ENCODE data around the gene REV1. TPM values are rescaled to one million over a fixed set of nuclear protein-coding genes. Genes with fewer than 3 reads are reported as not detected.
A peak's percentile ranks its signal among the peaks of the same experiment; 100 is the strongest.

The REV1 gene
- total and polyA plus RNA-seq, 2 donors = 23.9 to 27.1 TPM

DNA sequence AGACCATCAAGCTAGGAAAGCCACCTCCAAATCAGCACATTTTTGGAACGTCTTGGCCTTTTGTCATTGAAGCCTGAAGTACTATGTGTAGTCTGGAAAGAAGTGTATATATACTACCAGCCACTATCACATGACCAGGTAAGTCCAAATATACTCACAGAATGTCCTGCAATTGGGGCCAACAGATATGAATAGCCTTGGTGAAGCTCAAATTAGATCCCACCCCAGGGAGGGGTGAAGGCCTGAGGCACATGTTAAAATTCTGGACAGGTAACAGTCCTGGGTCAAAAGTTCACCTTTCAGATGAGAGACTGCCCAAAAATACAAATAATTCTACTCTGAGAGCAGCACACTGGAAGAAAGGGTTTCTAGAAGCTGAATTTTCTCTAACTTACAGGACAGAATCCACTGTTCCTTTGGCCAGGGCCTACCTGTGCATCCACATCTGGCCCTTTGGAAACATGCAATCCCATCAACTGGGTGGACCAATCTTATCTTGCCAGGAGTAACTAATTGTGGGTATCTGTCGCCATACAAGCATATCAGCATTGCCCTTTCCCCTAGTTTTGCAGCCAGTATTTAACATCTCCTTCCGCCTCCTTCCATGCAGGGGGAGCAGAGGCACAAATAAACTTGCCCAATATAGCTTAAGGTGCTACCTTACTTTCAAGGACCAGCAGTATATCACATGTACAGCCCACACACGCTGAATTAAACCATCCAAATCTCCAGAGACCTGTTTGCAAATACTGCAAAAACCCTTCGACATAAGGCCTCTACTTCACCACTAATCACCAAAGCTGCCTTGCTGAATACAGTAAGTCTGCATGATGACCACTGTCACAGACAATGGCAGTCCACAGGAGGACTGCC lies 84.8 kb downstream of the REV1 start:
- peaks cover 48 to 72% of the 10 kb centered on the region in 2 donors for H3K36me3 ChIP-seq (ENCODE audit: control insufficient read depth in 2 of 2, insufficient read depth in 2 of 2, low read length in 1 of 2)
- H3K27ac ChIP-seq (ENCODE audit: low read depth in 1 of 2, low read length in 1 of 2) = peak overlapping the region in 1 of 2 donors; percentile 31
- DNase-seq (ENCODE audit: low read depth in 6 of 9, low spot score in 9 of 9) = no peak

GRCh38 chr2:99404039-99404796 lies 85.6 kb downstream of the REV1 start:
- no peak for DNase-seq (ENCODE audit: low read depth in 6 of 9, low spot score in 9 of 9)
- Histone ChIP-seq H3K4me1 (ENCODE audit: control insufficient read depth in 2 of 2, insufficient read depth in 2 of 2, low read length in 2 of 2) (peaks cover 0 to 3% of the 10 kb centered on the region in 2 donors), H3K4me3 (ENCODE audit: low read length in 2 of 2) (no peak overlapping the region), H3K36me3 (ENCODE audit: control insufficient read depth in 2 of 2, insufficient read depth in 2 of 2, low read length in 1 of 2) (peaks cover 47 to 76% of the 10 kb centered on the region in 2 donors), H3K27ac (ENCODE audit: low read depth in 1 of 2, low read length in 1 of 2) (peak overlapping the region in 1 of 2 donors; percentile 31), H3K27me3 (ENCODE audit: control insufficient read depth in 2 of 2, insufficient read depth in 1 of 2, low read length in 1 of 2) (no peaks in the 10 kb centered on the region), H3K9me3 (ENCODE audit: control insufficient read depth in 2 of 2, insufficient read depth in 1 of 2, low read length in 1 of 2) (no peaks in the 10 kb centered on the region)
- WGBS = 97% methylated on average over 8 of the region's 8 CpGs

More for the DNA sequence above, 84.8 kb downstream of the REV1 start:
- H3K27me3 ChIP-seq (ENCODE audit: control insufficient read depth in 2 of 2, insufficient read depth in 1 of 2, low read length in 1 of 2) = no peaks in the 10 kb centered on the region
- 97% methylated on average over 5 of the region's 5 CpGs for WGBS
- peaks cover 0 to 3% of the 10 kb centered on the region in 2 donors for H3K4me1 ChIP-seq (ENCODE audit: control insufficient read depth in 2 of 2, insufficient read depth in 2 of 2, low read length in 2 of 2)
- no peak overlapping the region for H3K4me3 ChIP-seq (ENCODE audit: low read length in 2 of 2)
- no peaks in the 10 kb centered on the region for H3K9me3 ChIP-seq (ENCODE audit: control insufficient read depth in 2 of 2, insufficient read depth in 1 of 2, low read length in 1 of 2)

- H3K4me3 ChIP-seq (ENCODE audit: low read length in 2 of 2) = no peak overlapping the region
- no peaks in the 10 kb centered on the region for H3K9me3 ChIP-seq (ENCODE audit: control insufficient read depth in 2 of 2, insufficient read depth in 1 of 2, low read length in 1 of 2)
- H3K36me3 ChIP-seq (ENCODE audit: control insufficient read depth in 2 of 2, insufficient read depth in 2 of 2, low read length in 1 of 2) = peaks cover 54 to 82% of the 10 kb centered on the region in 2 donors
- H3K27me3 ChIP-seq (ENCODE audit: control insufficient read depth in 2 of 2, insufficient read depth in 1 of 2, low read length in 1 of 2) = no peaks in the 10 kb centered on the region
- DNase-seq (ENCODE audit: low read depth in 6 of 9, low spot score in 9 of 9) = peak in 2 of 9 donors; percentile 12 to 13
- WGBS = 68% methylated on average over 4 of the region's 4 CpGs
- peaks cover 0 to 3% of the 10 kb centered on the region in 2 donors for H3K4me1 ChIP-seq (ENCODE audit: control insufficient read depth in 2 of 2, insufficient read depth in 2 of 2, low read length in 2 of 2)
- H3K27ac ChIP-seq (ENCODE audit: low read depth in 1 of 2, low read length in 1 of 2) = no peak overlapping the region
These were observed 86.3 kb downstream of the REV1 start for GRCh38 chr2:99403524-99403923.

DNA sequence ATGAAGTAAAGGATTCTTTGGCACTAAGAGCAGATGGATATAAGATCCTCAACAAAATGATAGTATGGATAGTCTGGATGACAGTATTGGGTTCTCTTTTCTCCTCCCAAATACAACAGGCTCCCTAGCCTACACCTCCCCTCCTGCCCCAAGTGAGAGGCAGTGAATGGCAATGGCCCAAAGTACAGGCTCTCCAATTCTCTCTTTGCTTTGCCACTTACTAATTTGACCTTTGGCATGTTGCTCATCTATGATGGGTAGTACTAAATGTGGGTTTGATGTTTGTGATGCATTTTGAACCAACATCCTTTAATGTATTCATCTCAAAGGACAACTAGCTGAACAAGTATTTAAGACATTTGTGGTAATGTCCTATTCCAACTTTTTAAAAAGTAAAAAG lies 86.7 kb downstream of the REV1 start:
- Histone ChIP-seq H3K36me3 (ENCODE audit: control insufficient read depth in 2 of 2, insufficient read depth in 2 of 2, low read length in 1 of 2) (peaks cover 59 to 86% of the 10 kb centered on the region in 2 donors), H3K4me1 (ENCODE audit: control insufficient read depth in 2 of 2, insufficient read depth in 2 of 2, low read length in 2 of 2) (peaks cover 0 to 3% of the 10 kb centered on the region in 2 donors), H3K27me3 (ENCODE audit: control insufficient read depth in 2 of 2, insufficient read depth in 1 of 2, low read length in 1 of 2) (no peaks in the 10 kb centered on the region), H3K9me3 (ENCODE audit: control insufficient read depth in 2 of 2, insufficient read depth in 1 of 2, low read length in 1 of 2) (no peaks in the 10 kb centered on the region), H3K4me3 (ENCODE audit: low read length in 2 of 2) (no peak overlapping the region), H3K27ac (ENCODE audit: low read depth in 1 of 2, low read length in 1 of 2) (no peak overlapping the region)
- no peak for DNase-seq (ENCODE audit: low read depth in 6 of 9, low spot score in 9 of 9)

DNA sequence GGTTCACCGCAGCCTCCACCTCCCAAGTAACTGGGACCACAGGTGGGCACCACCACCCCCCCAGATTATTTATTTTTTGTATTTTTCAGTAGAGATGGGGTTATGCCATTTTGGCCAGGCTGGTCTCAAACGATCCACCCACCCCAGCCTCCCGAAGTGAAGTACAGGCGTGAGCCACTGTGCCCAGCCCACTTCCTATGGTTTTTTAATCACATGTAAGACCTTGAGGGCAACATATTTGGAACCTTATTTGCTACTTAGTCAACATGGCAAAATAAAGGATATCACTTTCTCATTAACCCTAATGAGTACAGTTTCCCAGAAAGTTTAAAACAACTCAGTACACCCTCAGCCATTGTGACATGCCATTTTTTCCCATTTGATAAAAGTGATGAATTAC lies 88.0 kb downstream of the REV1 start:
- Histone ChIP-seq H3K4me3 (ENCODE audit: low read length in 2 of 2) (no peak overlapping the region), H3K27ac (ENCODE audit: low read depth in 1 of 2, low read length in 1 of 2) (no peak overlapping the region), H3K27me3 (ENCODE audit: control insufficient read depth in 2 of 2, insufficient read depth in 1 of 2, low read length in 1 of 2) (no peaks in the 10 kb centered on the region), H3K9me3 (ENCODE audit: control insufficient read depth in 2 of 2, insufficient read depth in 1 of 2, low read length in 1 of 2) (no peaks in the 10 kb centered on the region), H3K4me1 (ENCODE audit: control insufficient read depth in 2 of 2, insufficient read depth in 2 of 2, low read length in 2 of 2) (no peaks in the 10 kb centered on the region), H3K36me3 (ENCODE audit: control insufficient read depth in 2 of 2, insufficient read depth in 2 of 2, low read length in 1 of 2) (peaks cover 71 to 94% of the 10 kb centered on the region in 2 donors)
- 94% methylated on average over 4 of the region's 4 CpGs for WGBS
- no peak for DNase-seq (ENCODE audit: low read depth in 6 of 9, low spot score in 9 of 9)

GRCh38 chr2:99399795-99400194 lies 90.0 kb downstream of the REV1 start:
- Histone ChIP-seq H3K27ac (ENCODE audit: low read depth in 1 of 2, low read length in 1 of 2) (no peak overlapping the region), H3K36me3 (ENCODE audit: control insufficient read depth in 2 of 2, insufficient read depth in 2 of 2, low read length in 1 of 2) (peaks cover 71 to 96% of the 10 kb centered on the region in 2 donors), H3K4me1 (ENCODE audit: control insufficient read depth in 2 of 2, insufficient read depth in 2 of 2, low read length in 2 of 2) (no peaks in the 10 kb centered on the region), H3K9me3 (ENCODE audit: control insufficient read depth in 2 of 2, insufficient read depth in 1 of 2, low read length in 1 of 2) (no peaks in the 10 kb centered on the region), H3K27me3 (ENCODE audit: control insufficient read depth in 2 of 2, insufficient read depth in 1 of 2, low read length in 1 of 2) (no peaks in the 10 kb centered on the region), H3K4me3 (ENCODE audit: low read length in 2 of 2) (no peak overlapping the region)
- no peak for DNase-seq (ENCODE audit: low read depth in 6 of 9, low spot score in 9 of 9)
- WGBS = 96% methylated on average over 2 of the region's 2 CpGs

- WGBS = 97% methylated on average over 5 of the region's 5 CpGs
- Histone ChIP-seq H3K27me3 (ENCODE audit: control insufficient read depth in 2 of 2, insufficient read depth in 1 of 2, low read length in 1 of 2) (no peaks in the 10 kb centered on the region), H3K36me3 (ENCODE audit: control insufficient read depth in 2 of 2, insufficient read depth in 2 of 2, low read length in 1 of 2) (peaks cover 66 to 96% of the 10 kb centered on the region in 2 donors), H3K27ac (ENCODE audit: low read depth in 1 of 2, low read length in 1 of 2) (peak overlapping the region in 1 of 2 donors; percentile 21), H3K9me3 (ENCODE audit: control insufficient read depth in 2 of 2, insufficient read depth in 1 of 2, low read length in 1 of 2) (no peaks in the 10 kb centered on the region), H3K4me1 (ENCODE audit: control insufficient read depth in 2 of 2, insufficient read depth in 2 of 2, low read length in 2 of 2) (no peaks in the 10 kb centered on the region), H3K4me3 (ENCODE audit: low read length in 2 of 2) (no peak overlapping the region)
- DNase-seq (ENCODE audit: low read depth in 6 of 9, low spot score in 9 of 9) = no peak
These were observed 90.8 kb downstream of the REV1 start for GRCh38 chr2:99399063-99399462.

DNA sequence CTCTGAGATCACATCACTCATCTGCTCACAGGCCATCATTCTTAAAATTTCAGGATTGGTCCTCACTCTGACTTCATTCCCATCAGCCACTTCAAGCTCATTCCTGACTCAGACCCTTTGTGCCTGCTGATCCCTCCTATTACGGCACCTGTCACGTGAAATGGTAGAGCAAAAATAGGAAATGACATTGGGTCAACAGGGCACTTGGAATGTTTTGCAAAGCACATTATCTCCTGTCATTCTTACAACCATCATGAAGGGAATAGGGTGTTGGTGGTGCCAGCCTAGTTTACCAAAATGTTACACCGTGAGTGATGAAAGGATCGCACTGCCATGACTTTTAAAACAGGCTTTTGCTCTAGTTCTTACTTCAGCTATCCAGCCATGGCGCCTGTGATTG lies 91.5 kb downstream of the REV1 start:
- Histone ChIP-seq H3K27me3 (ENCODE audit: control insufficient read depth in 2 of 2, insufficient read depth in 1 of 2, low read length in 1 of 2) (no peaks in the 10 kb centered on the region), H3K9me3 (ENCODE audit: control insufficient read depth in 2 of 2, insufficient read depth in 1 of 2, low read length in 1 of 2) (no peaks in the 10 kb centered on the region), H3K27ac (ENCODE audit: low read depth in 1 of 2, low read length in 1 of 2) (no peak overlapping the region), H3K4me1 (ENCODE audit: control insufficient read depth in 2 of 2, insufficient read depth in 2 of 2, low read length in 2 of 2) (no peaks in the 10 kb centered on the region), H3K4me3 (ENCODE audit: low read length in 2 of 2) (no peak overlapping the region), H3K36me3 (ENCODE audit: control insufficient read depth in 2 of 2, insufficient read depth in 2 of 2, low read length in 1 of 2) (peaks cover 69 to 97% of the 10 kb centered on the region in 2 donors)
- DNase-seq (ENCODE audit: low read depth in 6 of 9, low spot score in 9 of 9) = no peak
- WGBS = 99% methylated on average over 5 of the region's 5 CpGs
